Activated CD4-positive, alpha-beta T cell treated with anti-CD3 and anti-CD28 coated beads, Interleukin-2, amount 50 U/mL, for 1 hour (primary cell): ENCODE results near the gene SPOP.
"Not testable (repeated sequence)": the region's sequence is repeated elsewhere in the genome, so short reads cannot be mapped to it uniquely, and the experiment has no call there.

Experiments used
- DNase-seq: peaks from one replicate; pipeline ENCODE4 v3.0.0-alpha.2; 2020

The SPOP gene

DNA sequence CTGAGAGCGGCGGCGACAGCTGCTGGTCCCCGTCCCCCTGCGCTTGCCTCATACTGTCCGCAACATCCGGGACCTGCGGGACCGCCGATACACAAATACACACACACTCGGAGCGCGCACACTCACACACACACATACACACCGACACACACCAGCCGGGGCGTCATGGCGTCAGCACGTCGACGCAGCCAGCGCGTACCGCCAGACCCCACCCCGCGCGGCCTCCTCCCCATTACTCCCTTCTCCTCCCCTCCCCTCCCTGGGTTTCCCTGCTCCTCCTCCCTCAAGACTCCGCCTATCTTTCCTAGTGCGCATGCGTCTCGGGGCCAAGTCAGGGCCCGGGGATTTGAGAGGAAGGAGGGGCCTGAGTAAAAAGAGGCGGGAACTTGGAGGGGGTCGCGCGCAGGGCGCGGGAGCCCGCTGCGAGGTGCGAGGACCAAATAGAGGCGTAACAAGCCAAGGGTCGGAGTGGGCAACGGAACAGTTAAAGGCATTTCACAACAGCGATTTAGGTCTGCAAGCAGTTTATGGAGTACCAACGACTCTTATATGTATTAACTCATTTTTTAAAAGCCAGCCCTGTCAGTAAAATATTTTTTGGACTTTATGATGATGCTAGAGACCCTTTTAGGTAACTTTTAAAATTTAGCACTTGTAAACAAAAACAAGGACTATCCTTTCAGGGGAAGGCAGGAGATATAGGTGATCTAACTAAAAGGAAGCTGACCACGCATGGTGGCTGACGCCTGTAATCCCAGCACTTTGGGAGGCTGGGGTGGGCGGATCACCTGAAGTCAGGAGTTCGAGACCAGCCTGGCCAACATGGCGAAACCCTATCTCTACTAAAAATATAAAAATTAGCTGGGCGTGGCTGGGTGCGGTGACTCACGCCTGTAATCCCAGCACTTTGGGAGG lies at the start of gene SPOP:
Gene SPOP (minus strand): TSS at position 165 of the 915 bp plus-strand sequence. CDS start 55,287 bp downstream, outside the sequence.
- DNase-seq = peak; percentile 99

DNA sequence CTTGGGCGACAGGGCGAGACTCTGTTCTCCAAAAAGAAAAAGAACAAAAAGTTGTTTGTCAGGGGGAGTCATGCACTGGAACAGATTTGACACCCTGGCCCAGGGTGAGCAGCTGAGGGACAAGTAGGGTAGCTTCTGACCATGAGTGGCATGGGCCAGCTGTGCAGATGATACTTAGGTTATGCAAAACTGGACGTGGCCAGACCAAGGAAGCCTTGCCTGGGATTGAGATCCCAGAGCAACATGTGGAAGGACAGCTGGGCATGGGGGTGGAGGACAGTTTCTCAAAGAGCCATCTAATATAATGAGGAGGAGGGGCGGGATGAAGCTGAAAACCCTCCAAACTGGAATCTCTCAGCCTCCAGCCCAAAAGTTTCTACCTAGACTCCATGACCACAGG lies 49.5 kb upstream of the SPOP start:
- DNase-seq = no peak

DNA sequence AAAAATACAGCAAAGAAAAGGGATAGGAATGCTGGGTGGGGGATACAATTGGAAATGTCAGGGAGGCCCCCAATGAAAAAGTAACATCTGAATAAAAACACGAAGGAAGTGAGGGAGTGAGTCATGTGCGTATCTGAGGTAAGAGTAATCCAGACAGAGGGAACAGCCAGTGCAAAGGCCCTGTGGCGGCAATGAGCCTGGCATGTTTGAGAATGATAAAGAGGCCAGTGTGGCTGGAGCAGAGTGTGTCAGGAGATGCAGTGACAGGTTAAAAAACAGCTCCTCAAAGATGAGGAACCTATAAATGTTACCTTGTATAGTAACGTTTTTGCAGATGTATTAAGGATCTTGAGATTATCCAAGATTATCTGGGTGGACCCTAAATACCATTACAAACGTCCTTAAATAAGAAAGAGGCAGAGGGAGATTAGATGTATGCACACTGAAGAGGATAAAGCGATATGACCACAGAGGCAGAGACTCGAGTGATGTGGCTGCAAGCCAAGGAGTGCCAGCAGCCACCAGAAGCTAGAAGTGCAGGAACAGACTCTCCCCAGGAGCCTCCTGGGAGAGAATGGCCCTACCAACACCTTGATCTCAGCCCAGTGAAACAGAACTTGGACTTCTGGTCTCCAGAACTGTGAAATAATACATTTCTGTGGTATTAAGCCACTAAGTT lies 47.7 kb upstream of the SPOP start:
- DNase-seq = no peak

DNA sequence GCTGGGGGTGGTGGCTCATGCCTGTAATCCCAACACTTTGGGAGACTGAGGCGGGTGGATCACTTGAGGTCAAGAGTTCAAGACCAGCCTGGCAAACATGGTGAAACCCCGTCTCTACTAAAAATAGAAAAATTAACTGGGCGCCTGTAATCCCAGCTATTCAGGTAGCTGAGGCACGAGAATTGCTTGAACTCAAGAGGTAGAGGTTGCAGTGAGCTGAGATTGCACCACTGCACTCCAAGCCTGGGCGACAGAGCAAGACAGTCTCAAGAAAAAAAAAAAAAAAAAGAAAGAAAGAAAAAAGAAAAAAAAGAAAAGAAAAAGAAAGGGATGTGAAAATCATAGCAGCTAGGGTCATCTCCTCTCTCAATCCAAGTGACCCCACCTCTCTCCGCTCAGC lies 46.7 kb upstream of the SPOP start:
- not testable (repeated sequence) for DNase-seq

DNA sequence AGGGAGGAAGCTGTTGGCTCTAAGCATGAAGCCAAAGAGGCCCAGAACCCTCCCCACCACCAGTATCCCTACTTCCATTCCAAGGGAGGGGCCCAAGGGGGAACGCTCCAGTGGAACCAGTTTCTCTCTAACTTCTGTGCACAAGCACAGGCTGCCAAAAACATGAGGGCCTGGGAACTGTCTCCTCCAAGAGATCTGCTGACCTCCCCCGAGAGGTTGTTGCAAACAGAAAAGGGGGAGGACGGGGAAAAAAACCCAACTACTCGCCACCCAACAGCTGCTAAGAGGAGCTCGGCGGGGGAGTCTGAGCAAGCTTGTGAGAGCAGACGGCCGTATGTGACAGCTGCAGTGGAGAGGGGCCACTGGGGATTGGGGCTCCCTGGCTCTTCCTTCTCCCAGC lies 45.5 kb upstream of the SPOP start:
- no peak for DNase-seq

DNA sequence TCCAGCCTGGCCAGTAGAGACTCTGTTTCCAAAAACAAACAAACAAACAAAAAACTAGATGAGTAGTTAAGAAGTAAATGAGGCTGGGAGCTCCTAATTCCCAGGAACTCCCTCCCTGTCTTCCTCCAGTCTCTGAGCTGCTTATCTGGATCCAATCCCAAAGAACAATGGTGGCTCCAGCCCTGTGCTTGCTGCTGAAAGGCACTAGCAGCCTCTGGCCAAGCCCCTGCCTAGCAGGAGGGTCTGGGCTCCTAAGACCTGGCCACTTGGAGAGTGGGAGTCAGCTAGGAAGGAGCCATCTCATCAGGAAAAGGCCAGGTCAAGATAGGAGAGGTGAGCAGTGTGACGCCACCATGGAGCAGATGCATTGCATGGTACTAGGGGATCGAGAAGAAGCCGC lies 44.2 kb upstream of the SPOP start:
- DNase-seq = no peak

DNA sequence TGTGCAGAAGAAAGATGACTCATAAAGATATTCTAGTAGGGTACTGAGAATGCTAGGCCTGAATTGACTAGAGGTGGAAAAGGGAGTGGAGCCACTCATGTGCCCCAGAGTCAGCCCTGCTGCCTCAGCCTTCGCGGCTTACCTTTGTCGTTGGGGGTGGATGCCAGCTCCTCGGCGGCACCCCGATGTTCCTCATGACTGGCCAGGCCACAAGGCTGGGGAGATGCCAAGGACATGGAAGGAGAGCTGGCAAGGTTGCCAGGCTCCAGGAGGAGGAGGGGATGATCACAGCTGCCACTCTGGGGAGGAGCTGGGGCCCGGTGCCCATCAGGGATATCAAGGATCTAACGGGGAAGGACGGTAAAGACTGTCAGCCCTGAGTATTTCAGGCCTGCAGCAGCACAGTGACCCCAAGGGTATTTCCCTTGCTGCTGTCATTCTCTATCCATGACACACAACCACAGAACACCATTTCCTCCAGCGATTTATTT lies 39.5 kb upstream of the SPOP start:
- no peak for DNase-seq

DNA sequence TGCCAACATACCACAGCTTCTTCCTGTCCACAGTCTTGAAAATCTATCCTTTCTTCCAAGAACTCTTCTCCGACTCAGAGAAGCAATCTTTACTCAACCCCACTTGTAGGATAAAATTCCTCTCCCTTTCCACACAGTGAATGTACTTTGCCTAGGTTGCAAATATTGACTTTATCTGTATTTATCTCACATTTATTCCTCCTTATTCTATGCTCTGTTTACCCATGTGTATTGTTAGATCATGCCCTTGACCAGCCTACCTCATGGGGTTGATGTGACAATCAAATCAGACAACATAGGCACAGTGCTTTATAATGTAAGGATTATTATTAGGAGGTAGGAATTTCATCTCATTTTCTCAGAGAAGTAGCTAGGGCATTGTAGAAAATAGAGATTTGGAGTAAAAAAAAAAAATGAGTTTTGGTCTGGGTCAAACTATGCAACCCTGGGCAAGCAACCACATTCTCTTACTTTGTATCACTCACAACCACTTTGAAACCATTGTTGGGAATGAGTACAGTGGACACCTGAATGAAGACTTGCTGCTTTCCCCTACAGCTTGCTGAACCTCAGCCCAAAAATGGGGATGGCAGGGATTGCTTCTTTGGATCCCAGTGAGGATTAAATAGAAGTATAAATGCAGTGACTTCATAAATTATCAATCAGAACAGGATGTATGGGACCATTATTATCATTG lies 38.9 kb upstream of the SPOP start:
- no peak for DNase-seq

DNA sequence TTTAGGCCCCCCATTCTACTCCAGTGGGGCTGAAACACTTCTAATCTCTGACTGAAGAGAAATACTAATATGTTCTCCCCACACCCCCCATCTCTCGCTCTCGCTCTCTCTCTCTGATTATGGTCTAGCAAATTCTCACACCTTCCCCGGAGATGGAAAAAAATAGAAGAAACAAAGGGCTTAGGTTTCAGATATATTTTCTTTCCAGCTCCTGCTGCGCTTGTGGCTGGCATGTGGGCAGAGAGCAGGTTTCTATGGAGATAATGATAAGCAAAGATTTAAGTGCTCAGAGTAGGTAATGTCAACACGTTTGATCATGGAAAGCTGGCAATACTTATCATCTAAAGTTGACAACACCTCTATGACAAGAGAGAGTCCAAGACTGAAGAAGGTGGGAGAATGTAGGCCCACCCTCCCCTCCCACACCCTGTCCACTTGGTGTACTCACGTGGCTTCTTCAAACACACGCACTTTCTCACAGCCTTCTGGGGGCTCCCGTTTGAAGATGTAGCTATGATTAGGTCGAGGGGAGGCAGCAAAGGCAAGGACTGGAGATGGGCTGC lies 37.9 kb upstream of the SPOP start:
- DNase-seq = peak; percentile 35

DNA sequence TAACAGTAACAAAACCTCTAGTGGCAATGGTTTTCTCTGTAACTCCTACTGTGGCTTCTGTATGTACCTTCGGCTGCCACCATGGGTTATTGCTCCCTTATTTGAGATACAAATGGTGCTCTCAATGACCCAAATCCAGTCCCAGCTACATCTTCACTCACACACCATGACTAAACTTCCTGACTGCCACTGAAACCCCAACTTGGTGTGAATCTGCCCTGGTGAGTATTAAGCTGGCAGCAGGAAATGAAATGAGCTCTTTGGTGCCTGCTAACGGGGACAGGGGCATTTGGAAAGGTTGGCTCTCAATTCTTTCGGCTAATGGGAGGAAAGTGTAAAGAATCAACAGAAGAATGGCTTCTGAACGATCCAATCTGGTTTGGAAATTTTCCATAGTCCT lies 37.3 kb upstream of the SPOP start:
- DNase-seq = peak; percentile 13

DNA sequence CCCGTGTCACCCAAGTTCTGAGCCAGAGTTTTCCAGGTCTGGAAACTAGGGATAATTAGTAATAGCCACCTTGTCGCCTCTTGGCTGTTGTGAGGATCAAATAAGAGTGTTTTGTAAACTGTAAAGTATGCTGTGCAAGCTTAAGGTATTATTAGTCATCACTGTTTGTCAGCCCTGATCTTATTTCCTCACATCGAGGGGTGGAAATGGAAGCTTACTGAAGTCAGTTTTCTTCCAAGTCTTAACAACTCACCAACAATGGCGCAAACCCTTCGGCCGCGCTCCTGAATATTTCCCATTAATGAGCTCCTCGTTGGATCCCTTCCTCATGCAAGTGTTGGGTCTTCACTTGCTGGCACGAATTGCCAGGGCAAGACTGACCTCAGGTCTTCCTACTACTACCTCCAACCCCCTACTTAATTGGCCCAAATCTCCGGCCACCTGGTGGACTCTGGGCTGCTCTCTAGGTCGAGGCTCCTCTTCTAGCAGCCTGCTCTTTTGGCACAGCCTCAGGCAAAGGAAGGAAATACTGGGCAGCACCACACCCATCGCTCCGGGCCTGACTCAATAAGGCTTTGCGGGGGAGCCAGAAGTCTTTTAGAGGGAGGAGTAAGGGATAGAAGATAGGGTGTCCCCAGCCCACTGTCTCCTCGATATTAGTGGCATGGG lies 30.8 kb upstream of the SPOP start:
- peak; percentile 10 for DNase-seq

DNA sequence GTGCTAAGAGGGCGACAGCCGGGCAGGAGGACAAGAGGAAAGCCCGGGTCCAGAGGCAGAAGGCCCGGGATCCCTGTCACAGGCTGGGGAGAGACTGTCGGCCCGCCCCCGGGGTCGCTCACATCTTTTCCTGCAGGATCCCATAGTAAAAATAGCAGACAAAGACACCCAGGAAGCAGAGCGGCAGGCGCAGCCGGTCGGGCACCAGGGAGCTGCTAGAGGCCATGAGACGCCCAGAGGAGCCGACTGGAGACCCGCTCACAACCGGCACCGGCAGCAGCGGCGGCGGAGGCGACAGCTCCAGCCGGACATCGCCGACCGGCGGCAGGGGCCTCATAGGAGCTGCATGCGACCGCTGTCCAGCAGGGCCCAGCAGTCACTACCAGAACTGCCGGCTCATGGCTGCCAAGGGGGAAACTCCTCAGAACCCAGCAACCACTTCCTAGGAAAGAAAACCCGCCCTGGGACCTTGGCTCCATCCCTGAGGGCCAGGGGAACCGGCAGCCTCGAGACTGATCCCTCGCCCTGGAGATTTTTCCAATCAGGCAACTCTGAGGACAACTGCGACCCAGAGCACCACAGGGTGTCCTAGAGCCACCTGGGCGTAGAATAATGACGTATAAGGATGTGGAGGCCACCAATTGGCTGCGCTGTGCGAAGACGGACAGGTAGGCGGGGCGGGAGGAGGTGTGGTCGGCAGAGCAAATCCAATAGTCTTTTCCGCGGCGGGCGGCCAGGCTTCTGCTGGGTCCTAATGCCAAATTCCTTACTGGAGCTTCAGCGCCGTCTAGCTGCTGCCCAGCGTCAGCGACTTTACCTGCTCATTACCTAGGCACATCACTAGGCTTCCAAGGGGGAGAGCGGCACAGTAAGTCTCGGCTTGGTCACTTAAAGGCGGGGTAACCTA lies 30.0 kb upstream of the SPOP start, which contains the start of gene SLC35B1:
Gene SLC35B1 (minus strand): TSS at position 357 of the 907 bp plus-strand sequence. CDS start 131 bp downstream, at position 226.
- DNase-seq = peak; percentile 99

DNA sequence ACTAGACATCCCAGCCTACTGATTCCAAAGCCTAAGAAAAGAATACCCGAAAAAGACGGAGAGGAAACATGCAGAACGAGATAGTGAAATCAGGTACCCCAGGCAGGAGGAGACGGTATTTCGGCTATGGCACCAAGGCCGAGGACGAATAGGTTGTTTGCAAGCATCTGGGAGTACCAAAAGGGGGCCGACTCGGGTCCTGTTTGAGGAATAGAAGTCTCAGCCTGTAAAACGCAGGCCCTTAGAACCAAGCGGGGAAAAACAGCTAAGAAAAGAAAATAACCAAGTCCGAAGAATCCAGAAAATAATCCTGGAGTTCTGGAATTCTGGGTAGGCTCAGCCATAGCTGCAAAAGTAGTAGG lies 29.3 kb upstream of the SPOP start:
- peak; percentile 41 for DNase-seq

DNA sequence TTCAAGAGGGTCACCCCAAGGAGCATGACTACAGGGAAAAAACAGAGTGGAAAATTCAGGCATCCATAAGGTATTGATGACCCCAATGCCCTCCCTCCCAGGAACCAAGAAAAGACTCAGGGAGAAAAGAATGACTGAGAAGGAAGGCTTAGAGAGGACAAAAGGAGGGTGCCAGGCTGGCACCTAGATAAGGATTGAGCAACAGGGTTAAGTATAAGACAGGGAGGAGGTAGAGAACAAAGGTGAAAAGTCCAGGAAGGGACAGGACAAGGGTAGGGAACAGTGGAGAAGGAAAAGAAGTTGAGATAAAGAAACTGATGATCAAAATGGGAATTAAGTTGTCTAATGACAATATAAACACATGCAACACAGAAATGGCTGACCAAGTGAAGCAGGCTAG lies 27.4 kb upstream of the SPOP start:
- DNase-seq = no peak

DNA sequence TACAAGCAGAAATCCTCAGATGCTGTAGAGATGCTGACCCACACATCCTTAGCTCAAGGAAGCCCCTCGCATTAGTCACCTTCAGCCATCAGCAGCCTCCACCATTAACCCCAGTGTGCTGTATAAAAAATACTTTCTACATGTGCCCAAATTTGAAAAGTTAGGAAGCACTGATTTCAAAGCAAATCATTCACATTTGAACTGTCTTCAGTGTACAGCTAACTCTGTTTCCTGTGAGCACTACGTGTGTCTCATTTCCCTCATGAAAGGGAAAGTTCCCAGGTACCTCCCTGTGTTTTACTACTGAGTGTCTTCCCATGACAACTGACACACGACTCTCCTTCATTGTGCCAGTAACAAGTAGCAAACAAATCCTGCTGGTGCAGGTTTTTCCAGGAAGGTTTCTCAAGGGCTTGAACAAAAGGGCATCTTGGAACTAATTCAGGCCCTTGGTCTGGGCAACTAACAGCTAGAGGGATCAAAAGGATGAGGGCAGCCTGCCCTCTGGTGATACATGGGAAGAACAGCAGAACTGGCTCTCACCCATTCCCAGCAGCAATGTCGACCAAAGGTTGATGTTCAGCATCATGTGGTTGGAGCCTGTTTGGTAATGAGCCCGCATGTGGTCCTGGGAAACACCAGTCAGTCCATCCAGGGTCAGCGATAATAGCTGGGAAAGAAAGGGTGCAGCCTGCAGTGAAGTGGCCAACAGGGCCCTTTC lies 25.8 kb upstream of the SPOP start:
- no peak for DNase-seq

DNA sequence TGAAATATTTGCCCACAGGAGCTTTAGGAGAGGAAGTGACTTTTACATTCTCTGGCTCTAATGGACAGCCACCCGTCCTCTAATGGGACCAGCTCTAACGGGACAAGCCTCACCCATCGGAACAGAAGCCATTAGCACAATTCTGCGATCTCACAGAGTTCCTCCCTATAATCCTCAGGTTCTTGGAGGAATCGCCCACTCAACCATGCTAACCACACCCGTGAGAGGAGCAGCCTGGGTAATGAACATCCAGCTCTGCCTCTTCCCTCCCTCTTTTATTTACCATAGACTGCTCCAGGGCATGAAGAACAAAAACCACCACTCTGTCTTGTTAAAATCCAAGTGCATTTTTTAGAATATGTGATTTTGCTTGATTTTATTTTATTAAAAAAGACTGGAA lies 23.1 kb upstream of the SPOP start:
- no peak for DNase-seq

DNA sequence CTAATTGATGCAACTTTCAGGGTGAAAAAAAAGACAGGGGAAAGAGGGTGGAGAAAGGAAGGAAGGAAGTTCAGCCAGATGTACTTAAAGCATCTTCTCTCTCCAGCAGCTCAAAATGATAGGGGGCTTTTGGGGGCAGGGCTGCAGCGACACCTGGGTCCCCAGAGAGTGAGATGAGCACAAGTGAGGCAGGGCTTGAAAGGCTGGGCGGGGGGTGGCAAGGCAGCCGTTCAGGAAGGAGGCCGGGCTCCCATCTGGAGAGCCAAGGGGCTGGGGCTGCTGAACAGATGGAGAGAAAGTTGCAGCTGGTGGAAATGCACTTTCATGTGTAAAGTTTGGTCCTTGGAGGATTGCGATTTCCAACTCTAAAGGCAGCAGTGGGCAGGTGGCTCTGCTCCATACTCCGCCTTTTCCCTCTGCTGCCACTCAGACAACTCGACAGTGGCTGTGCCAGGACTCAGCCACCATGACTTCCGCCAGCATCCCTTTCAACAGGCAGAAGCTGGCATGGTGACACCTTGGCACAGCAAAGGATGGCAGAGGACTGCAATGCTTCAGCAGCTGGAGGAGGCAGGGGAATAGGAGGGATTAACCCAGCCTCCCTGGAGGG lies 22.2 kb upstream of the SPOP start:
- DNase-seq = no peak

DNA sequence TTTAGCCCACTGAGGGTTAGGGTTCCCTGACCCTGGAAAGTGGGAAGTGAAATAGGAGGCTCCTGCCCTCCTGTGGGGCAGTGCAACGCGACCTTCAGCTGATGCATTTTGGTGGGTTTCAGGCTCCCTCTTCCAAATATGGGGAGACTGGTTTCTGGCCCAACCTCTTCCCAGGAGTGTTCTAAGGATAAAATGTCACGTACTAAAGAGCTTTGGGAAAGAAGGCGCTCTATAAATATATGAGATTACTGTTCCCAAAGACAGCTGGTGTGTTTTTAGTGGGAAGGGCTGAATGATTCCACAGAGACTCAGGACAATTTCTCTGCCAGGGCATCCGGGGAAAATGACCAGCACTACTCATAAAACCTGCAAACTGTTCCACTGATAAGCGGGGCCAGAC lies 20.1 kb upstream of the SPOP start:
- DNase-seq = no peak

DNA sequence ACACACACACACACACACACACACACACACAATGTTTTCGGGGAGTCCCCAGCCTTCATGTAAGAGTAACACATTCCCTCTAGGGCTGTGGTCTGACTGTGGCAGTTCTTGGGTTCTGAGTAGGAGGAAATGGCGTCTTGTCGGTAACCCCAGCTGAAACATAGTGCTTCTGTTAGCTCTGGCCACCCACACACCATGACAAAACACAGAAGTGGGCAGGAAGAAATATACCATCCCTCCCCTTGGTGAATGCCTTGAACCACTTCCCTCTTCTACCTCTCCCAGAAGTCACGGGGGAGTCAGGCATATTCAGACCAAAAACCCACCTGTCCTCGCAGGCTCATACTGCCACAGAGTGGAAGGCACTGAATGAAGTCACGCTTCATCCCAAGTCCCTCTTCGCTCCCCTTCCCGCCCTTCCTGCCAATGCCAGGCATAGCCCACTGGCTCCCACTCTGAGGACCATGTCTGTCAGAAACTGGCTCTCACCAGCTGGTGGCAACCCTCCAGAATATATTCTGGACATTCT lies 18.4 kb upstream of the SPOP start:
- DNase-seq = peak; percentile 34

DNA sequence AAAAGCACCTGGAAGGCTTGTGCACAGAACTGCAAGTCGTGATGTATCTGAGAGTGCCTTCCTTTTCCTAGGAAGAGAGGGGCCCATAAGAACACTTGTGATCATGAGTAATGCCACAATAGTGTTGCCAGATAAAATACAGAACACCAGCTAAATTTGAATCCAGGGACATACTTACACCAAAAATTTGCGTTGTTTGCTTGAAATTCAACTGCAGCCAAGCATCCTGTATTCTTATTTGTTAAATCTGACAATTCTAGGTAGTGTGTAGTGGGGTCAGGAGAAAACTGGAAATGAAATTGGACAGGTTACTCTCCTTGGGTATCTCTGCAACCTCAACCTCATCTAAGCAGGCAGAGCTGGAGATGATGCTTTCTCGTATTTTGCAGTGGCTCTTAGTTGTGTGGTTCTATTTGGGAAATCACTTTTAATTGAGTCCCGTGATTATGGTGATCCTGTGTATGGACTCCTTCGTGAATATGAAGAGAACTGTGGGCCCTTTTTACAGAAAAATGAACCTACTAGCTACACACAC lies 17.9 kb upstream of the SPOP start:
- DNase-seq = no peak
